ENCODE results near the gene PLA2G2F. TPM values are rescaled to one million over a fixed set of nuclear protein-coding genes. Genes with fewer than 3 reads are reported as not detected.

Gene PLA2G2F
- total RNA-seq, 6 experiments from 2014 or later, result not detected

DNA sequence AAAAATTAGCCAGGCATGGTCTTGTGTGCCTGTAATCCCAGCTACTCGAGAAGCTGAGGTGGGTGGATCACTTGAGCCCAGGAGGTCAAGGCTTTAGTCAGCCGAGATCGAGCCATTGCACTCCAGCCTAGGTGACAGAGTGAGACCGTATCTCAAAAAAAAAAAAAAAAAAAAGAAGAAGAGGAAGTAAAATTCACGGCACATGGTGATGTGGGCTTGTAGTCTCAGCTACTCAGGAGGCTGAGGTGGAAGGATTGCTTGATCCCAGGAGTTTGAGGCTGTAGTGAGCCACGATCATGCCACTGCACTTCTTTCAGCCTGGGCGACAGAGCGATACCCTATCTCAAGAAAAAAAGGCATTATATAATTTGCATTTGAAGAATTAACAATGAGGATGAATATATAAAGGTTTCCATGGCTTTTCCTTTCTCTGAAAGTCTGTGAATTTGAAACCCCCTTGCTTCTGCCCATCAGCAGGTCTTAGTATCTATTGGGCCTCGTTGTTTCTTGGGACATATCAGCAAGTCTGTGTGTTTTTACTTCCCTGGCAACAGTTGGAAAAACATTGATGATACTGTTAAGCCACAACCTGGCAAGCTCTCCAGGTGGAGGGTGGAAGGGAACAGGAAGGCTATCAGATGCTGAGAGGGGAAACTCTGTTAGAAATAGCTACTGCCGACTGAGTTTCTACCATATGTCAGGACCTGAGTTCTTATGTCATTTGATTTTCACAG is 15.2 kb upstream of the PLA2G2F start:
- intact Hi-C loops (cut with DNase I), result no loop called here
- no peak for DNase-seq
- no peak overlapping the region for H3K4me3 ChIP-seq
- 58% methylated on average over 10 of the region's 10 CpGs for WGBS (ENCODE audit: insufficient coverage, low coverage, low lambda C conversion rate, missing lambda C conversion rate)
- H3K4me1 ChIP-seq, result no peaks in the 10 kb centered on the region
- H3K27me3 ChIP-seq, result no peaks in the 10 kb centered on the region
- TF ChIP-seq, protein P1, sequence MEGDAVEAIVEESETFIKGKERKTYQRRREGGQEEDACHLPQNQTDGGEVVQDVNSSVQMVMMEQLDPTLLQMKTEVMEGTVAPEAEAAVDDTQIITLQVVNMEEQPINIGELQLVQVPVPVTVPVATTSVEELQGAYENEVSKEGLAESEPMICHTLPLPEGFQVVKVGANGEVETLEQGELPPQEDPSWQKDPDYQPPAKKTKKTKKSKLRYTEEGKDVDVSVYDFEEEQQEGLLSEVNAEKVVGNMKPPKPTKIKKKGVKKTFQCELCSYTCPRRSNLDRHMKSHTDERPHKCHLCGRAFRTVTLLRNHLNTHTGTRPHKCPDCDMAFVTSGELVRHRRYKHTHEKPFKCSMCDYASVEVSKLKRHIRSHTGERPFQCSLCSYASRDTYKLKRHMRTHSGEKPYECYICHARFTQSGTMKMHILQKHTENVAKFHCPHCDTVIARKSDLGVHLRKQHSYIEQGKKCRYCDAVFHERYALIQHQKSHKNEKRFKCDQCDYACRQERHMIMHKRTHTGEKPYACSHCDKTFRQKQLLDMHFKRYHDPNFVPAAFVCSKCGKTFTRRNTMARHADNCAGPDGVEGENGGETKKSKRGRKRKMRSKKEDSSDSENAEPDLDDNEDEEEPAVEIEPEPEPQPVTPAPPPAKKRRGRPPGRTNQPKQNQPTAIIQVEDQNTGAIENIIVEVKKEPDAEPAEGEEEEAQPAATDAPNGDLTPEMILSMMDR (IDR thresholded peaks at IDR 0.05), result no peak
- TF ChIP-seq POLR2A (IDR thresholded peaks at IDR 0.05), result no peak
- H3K9me3 ChIP-seq, result no peaks in the 10 kb centered on the region
- no peaks in the 10 kb centered on the region for H3K36me3 ChIP-seq
- no peak for ATAC-seq
- no peak overlapping the region for H3K27ac ChIP-seq

DNA sequence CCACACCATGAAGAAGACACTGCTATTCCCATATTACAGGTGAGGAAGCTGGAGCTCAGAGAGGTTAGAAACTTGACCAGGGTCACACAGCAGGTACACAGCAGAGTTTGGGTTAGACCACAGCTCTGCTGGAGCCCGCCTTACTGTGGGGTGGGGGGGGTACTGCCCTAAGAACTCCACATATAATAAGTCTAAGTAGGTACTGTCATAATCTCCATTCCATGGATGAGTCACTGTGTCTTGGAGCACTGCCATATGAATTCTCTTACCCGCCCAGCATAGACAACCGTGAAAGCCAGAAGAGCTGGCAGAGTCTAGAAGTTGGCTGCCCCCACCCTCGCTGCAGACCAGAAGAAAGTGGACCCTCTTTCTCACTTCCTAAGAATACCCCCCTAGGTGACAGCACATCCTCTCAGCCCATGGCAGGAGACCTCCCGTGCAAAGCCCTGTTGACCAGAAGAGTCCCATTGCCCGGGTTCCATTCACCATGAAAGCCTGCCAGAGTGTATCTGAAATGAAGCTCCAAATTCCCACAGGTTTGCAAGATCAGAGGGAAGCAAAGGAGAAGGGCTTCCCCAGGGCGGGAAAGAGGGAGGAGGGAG is 14.6 kb upstream of the PLA2G2F start:
- DNase-seq, result no peak
- H3K4me3 ChIP-seq, result no peak overlapping the region
- ATAC-seq, result peak in 3 of 4 donors; percentile 25 to 75 (median 46)
- no peaks in the 10 kb centered on the region for H3K27me3 ChIP-seq
- H3K36me3 ChIP-seq, result no peaks in the 10 kb centered on the region
- no peaks in the 10 kb centered on the region for H3K9me3 ChIP-seq
- no peak for TF ChIP-seq POLR2A (IDR thresholded peaks at IDR 0.05)
- TF ChIP-seq, protein P1 (IDR thresholded peaks at IDR 0.05), result no peak
- 59% methylated on average over 4 of the region's 7 CpGs for WGBS (ENCODE audit: insufficient coverage, low coverage, low lambda C conversion rate, missing lambda C conversion rate)
- H3K27ac ChIP-seq, result no peak overlapping the region
- intact Hi-C loops (cut with DNase I), result no loop called here
- H3K4me1 ChIP-seq, result no peaks in the 10 kb centered on the region

DNA sequence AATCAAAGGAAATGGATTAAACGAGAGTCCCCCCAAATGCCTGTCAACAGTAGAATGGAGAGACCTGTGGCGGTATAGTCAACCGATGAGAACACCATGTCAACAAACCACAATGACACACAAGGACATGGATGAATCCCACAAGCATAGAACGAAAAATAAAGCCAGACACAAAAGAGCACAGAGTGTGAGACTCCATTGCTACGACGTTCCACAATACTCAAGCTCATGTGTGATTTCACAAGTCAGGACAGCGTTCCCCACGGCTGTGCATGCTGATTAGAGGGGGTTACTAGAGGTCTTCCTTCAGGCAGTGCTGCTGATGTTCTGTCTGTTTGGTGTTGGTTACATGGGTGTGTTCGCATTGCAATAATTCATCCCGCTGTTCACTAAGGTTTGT is 14.0 kb upstream of the PLA2G2F start:
- Histone ChIP-seq H3K4me1 (no peaks in the 10 kb centered on the region), H3K9me3 (no peaks in the 10 kb centered on the region), H3K36me3 (no peaks in the 10 kb centered on the region), H3K4me3 (no peak overlapping the region), H3K27me3 (no peaks in the 10 kb centered on the region), H3K27ac (no peak overlapping the region)
- 47% methylated on average over 9 of the region's 10 CpGs for WGBS (ENCODE audit: insufficient coverage, low coverage, low lambda C conversion rate, missing lambda C conversion rate)
- ATAC-seq (peak; percentile 28 to 77 (median 46)), DNase-seq (peak in 1 of 3 donors; percentile 8)
- TF ChIP-seq, protein P1 (IDR thresholded peaks at IDR 0.05), result no peak
- no peak for TF ChIP-seq POLR2A (IDR thresholded peaks at IDR 0.05)
- intact Hi-C loops (cut with DNase I), result no loop called here

GRCh38 chr1:20126041-20126805 is 12.9 kb upstream of the PLA2G2F start:
- TF ChIP-seq, protein P1 (IDR thresholded peaks at IDR 0.05), result no peak
- TF ChIP-seq POLR2A (IDR thresholded peaks at IDR 0.05), result no peak
- Histone ChIP-seq H3K4me3 (no peak overlapping the region), H3K4me1 (no peaks in the 10 kb centered on the region), H3K36me3 (no peaks in the 10 kb centered on the region), H3K9me3 (no peaks in the 10 kb centered on the region), H3K27ac (no peak overlapping the region), H3K27me3 (no peaks in the 10 kb centered on the region)
- intact Hi-C loops (cut with DNase I), result no loop called here
- 73% methylated on average over 5 of the region's 9 CpGs for WGBS (ENCODE audit: insufficient coverage, low coverage, low lambda C conversion rate, missing lambda C conversion rate)
- DNase-seq (peak in 1 of 3 donors; percentile 16), ATAC-seq (peak in 1 of 4 donors; percentile 30)

Measured in right lobe of liver (tissue), 6 donors.